Measurements from ENCODE around the gene DIPK1B. TPM values are rescaled to one million over a fixed set of nuclear protein-coding genes. Genes with fewer than 3 reads are reported as not detected.

DIPK1B gene
- total and polyA plus RNA-seq, 2 experiments from 2014 or later: 18.7 to 60.0 TPM

DNA sequence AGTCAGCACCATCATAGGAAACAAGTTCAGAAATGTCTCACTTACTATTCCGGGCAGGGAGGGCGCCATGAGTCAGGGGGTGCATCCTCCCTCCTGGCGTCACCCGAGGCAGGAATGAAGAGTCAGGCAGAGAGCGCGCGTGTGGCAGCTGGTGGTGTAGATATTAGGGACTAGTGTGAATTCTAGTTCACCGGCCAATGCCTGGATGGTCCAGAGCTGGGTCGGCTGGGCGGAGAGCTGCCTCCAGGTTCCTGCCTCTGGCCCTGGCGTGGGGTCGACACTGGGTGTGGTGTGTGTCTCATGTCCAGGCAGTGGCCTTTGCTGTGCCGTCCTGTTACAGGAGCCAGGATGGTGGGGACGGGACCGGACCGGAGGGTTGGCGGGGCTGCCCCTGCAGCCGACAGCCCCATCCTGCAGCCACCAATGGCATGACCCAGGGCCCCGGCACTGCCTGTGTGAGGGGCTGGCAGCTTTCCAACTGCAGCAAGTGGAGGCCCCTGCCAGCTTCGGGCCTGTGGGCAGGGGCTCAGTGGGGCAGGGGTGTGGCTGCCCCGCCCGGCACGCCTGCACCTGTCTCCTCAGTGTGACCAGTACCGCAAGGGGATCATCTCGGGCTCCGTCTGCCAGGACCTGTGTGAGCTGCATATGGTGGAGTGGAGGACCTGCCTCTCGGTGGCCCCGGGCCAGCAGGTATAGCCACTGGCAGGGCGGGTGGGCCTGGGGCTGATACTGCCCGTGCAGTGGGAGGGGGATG lies 9.1 kb downstream of the DIPK1B start:
- peaks cover 22% of the 10 kb centered on the region for H3K36me3 ChIP-seq (ENCODE audit: insufficient read depth)
- peak overlapping the region; percentile 7; the same call in 1 of the 2 replicates for H3K27ac Mint-ChIP-seq
- no peak overlapping the region for H3K4me3 ChIP-seq
- H3K27me3 ChIP-seq (ENCODE audit: insufficient read depth): no peaks in the 10 kb centered on the region
- H3K79me2 ChIP-seq (replicated peaks; ENCODE audit: insufficient read depth): peaks cover 13% of the 10 kb centered on the region
- peak overlapping the region; percentile 32; the same call in 1 of the 2 replicates for H3K27ac ChIP-seq (ENCODE audit: low read depth)
- H3K4me1 ChIP-seq (ENCODE audit: insufficient read depth): peaks cover 2% of the 10 kb centered on the region; the same call in 1 of the 2 replicates
- H3K9me2 ChIP-seq (ENCODE audit: insufficient read depth): no peaks in the 10 kb centered on the region
- DNase-seq (ENCODE audit: low spot score) (no peak), ATAC-seq (peak; percentile 1; the same call in 2 of the 3 replicates)
- peaks cover 36% of the 10 kb centered on the region for H3K27me3 Mint-ChIP-seq (ENCODE audit: insufficient read depth, low read depth, poor library complexity)
- H3K4me2 ChIP-seq: no peak overlapping the region
- TF ChIP-seq POLR2AphosphoS5 (IDR thresholded peaks at IDR 0.05; ENCODE audit: low read depth) (0 out of 2 replicates have a peak, but pooled peaks have one; percentile 13), CREB1 (CRISPR knock-in tag; IDR thresholded peaks at IDR 0.05; ENCODE audit: low read depth) (no peak)
- peaks cover 14% of the 10 kb centered on the region for H3K4me1 Mint-ChIP-seq
- H3K36me3 Mint-ChIP-seq (ENCODE audit: low read depth): peaks cover 39% of the 10 kb centered on the region
- peaks cover 23% of the 10 kb centered on the region for H4K20me1 ChIP-seq (replicated peaks; ENCODE audit: insufficient read depth)
- H3F3A ChIP-seq (replicated peaks; ENCODE audit: low read depth): peaks cover 39% of the 10 kb centered on the region
- H3K9me3 Mint-ChIP-seq: no peaks in the 10 kb centered on the region
- no peak overlapping the region for H3K4me3 Mint-ChIP-seq
- H2AFZ ChIP-seq: no peak overlapping the region

GRCh38 chr9:136722093-136722968 lies 10.0 kb downstream of the DIPK1B start:
- H3K9me3 Mint-ChIP-seq: no peaks in the 10 kb centered on the region
- Histone ChIP-seq H3K27ac (ENCODE audit: low read depth) (no peak overlapping the region), H3K4me3 (no peak overlapping the region), H4K20me1 (replicated peaks; ENCODE audit: insufficient read depth) (peaks cover 27% of the 10 kb centered on the region), H3K4me2 (no peak overlapping the region), H3K79me2 (replicated peaks; ENCODE audit: insufficient read depth) (peaks cover 21% of the 10 kb centered on the region), H3K36me3 (ENCODE audit: insufficient read depth) (peaks cover 22% of the 10 kb centered on the region), H3K4me1 (ENCODE audit: insufficient read depth) (peaks cover 9% of the 10 kb centered on the region; the same call in 1 of the 2 replicates), H3F3A (replicated peaks; ENCODE audit: low read depth) (peaks cover 47% of the 10 kb centered on the region), H3K9me2 (ENCODE audit: insufficient read depth) (no peaks in the 10 kb centered on the region), H2AFZ (no peak overlapping the region), H3K27me3 (ENCODE audit: insufficient read depth) (no peaks in the 10 kb centered on the region)
- no peak for DNase-seq (ENCODE audit: low spot score)
- TF ChIP-seq, protein P1, sequence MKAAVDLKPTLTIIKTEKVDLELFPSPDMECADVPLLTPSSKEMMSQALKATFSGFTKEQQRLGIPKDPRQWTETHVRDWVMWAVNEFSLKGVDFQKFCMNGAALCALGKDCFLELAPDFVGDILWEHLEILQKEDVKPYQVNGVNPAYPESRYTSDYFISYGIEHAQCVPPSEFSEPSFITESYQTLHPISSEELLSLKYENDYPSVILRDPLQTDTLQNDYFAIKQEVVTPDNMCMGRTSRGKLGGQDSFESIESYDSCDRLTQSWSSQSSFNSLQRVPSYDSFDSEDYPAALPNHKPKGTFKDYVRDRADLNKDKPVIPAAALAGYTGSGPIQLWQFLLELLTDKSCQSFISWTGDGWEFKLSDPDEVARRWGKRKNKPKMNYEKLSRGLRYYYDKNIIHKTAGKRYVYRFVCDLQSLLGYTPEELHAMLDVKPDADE (IDR thresholded peaks at IDR 0.05): no peak
- no peak for TF ChIP-seq EZH2 (IDR thresholded peaks at IDR 0.05; ENCODE audit: low read depth, unreplicated experiment)
- TF ChIP-seq POLR2AphosphoS5 (IDR thresholded peaks at IDR 0.05; ENCODE audit: low read depth): no peak; the same call in none of the 2 replicates
- TF ChIP-seq, protein P2, sequence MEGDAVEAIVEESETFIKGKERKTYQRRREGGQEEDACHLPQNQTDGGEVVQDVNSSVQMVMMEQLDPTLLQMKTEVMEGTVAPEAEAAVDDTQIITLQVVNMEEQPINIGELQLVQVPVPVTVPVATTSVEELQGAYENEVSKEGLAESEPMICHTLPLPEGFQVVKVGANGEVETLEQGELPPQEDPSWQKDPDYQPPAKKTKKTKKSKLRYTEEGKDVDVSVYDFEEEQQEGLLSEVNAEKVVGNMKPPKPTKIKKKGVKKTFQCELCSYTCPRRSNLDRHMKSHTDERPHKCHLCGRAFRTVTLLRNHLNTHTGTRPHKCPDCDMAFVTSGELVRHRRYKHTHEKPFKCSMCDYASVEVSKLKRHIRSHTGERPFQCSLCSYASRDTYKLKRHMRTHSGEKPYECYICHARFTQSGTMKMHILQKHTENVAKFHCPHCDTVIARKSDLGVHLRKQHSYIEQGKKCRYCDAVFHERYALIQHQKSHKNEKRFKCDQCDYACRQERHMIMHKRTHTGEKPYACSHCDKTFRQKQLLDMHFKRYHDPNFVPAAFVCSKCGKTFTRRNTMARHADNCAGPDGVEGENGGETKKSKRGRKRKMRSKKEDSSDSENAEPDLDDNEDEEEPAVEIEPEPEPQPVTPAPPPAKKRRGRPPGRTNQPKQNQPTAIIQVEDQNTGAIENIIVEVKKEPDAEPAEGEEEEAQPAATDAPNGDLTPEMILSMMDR (conservative IDR thresholded peaks at IDR 0.05; ENCODE audit: low read depth in 2 of 2): no peak
- no peak for TF ChIP-seq JUNB (IDR thresholded peaks at IDR 0.05; ENCODE audit: unreplicated experiment)
- no peak for TF ChIP-seq CREB1 (CRISPR knock-in tag; IDR thresholded peaks at IDR 0.05; ENCODE audit: low read depth)
- TF ChIP-seq ZNF331 (CRISPR knock-in tag; IDR thresholded peaks at IDR 0.05; ENCODE audit: low read depth): no peak
- TF ChIP-seq EZH2phosphoT487 (IDR thresholded peaks at IDR 0.05; ENCODE audit: unreplicated experiment): no peak
- no peak for TF ChIP-seq ZNF114 (CRISPR knock-in tag; IDR thresholded peaks at IDR 0.05)
- no peak for TF ChIP-seq NANOG (IDR thresholded peaks at IDR 0.05; ENCODE audit: borderline replicate concordance)
- H3K4me1 Mint-ChIP-seq: peaks cover 19% of the 10 kb centered on the region
- H3K4me3 Mint-ChIP-seq: no peak overlapping the region
- peaks cover 46% of the 10 kb centered on the region for H3K36me3 Mint-ChIP-seq (ENCODE audit: low read depth)
- no peak overlapping the region for H3K27ac Mint-ChIP-seq
- ATAC-seq: no peak; the same call in 2 of the 3 replicates
- H3K27me3 Mint-ChIP-seq (ENCODE audit: insufficient read depth, low read depth, poor library complexity): peaks cover 36% of the 10 kb centered on the region

Measured in GM23338 (cell line).